ENCODE measurements around the gene GAD1.

The GAD1 gene

DNA sequence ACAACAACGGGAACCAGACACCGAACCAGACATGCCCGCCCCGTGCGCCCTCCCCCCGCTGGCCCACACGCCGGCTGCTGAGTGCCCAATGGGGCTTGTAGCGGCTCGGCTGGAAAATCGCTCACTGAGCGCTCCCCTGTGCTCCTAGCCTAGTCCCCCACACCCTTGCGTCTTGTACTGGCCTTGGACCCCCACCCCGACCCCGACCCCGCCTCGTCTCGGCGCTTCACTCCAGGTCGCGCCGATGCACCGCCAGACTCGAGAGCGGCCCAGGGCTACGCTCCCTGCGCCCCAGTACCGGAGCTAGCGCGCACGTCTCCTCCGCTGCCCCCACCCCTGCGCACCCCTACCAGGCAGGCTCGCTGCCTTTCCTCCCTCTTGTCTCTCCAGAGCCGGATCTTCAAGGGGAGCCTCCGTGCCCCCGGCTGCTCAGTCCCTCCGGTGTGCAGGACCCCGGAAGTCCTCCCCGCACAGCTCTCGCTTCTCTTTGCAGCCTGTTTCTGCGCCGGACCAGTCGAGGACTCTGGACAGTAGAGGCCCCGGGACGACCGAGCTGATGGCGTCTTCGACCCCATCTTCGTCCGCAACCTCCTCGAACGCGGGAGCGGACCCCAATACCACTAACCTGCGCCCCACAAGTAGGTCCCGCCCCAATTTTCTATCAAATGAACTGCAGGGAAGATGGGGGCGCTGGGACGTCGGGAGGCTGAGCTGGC is 1.5 kb downstream of the GAD1 start:
- DNase-seq, result no peak

DNA sequence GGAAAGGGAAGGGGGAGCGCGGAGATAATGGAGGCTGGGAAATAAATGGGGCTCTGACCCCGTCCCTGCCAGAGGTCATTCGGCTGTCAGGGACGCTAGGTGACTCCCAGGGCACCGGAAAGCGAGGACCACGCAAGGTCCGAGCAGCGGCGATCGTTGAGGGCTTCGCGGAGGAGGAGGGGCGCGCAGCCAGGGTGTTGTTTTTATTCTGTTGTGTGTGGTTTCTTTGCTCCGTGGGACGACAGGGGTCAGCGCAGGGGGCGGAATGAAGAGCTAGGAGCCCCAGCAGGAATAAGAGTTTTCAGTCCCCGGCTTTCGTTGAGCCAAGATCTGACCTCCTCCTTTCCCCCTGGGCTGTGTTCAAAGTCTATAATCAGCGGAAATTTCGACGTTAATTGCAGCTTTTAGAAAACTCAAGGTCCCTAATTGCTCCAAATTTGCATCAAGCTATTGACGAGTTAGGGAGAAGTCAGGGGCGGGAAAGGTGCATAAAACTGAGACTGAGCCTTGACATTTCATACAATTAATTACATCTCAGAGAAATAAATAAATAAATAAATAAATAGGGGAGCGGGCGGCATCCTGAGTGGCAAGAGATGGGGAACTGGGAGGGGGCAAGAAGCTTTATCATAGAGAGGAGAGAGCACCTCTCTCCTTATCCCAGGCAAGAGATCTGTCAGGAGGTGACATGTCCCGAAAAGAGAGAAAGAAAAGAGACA is 2.2 kb downstream of the GAD1 start:
- DNase-seq, result no peak

DNA sequence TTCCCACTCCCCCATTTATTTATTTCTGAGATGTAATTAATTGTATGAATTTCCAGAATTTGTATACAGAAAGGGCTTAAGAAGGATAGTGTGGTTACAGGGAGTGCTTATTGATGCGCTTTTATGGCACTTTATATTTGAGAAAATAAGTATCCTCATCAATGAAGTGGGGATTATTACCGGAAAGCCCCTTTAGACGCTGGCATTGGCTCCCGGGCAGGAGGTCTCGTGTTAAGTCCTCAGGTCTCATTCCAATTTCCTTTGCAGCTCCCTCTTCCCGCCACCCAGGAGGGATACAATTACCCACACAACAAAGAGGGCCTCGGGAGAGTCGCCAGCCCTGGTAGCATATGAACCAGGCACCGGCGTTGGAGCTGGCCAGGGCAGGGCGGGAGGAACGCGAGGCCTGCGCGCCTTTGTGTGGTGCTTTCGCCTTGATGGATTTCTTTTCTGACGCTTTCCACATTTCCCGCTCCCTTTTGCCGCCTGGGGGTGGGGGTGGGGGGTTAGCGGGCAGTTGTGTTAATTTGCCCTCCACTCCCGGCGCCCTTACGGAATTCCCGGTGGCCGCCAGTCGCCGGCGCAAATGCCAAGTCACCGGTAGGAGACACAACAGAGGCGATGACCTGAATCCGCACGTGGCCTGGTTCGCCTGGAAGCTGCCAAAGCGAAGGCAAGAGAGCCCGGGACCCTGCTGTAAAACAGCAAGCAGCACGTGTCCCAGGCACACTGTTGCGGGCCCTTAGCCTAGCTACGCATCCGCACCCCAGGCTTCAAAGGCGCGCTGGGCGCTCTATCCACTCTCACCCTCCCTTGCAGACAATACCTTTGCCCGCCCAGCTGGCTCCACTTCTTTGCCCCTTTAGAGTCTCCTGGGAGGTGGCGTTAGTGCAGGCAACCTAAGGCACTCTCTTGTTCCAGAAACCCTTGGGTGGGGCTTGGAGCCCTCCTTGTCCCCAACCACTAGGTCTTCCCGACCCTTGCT is 3.3 kb downstream of the GAD1 start:
- no peak for DNase-seq

DNA sequence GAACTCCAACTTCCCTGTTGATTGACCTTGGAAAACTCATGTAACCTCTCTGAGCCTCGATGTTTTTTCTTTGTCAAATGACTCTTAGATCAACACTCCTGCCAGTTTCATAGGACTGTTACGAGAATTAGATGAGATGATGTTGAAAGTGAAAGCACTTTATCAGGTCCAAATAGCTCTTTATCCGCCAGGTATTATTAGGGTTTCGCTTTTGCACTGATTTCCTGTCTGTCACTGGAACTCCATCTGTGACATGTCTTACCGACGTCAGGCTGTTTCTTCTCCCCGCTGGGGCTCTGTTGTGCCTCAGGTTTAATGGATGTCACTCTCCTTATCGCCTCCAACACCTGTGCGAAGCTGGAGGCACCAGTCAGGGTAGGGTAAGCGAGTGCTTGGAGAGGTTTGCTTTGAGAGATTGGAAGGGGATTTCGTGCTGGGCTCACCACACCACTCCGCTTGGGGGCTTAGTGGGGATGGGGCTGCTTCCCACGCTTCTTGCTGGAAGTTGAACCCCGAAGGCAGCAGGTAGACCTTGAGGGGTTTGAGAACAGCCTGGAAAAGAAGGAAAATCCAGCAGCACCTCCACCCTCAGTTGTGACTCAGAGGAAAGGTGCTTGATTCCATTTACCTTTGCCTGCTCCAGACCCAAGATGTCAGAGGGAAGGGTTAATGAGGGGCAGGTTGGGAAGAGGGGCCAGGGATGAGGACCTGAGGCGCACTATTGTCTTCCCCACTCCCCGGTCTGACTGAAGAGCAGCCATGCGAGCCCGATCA is 4.3 kb downstream of the GAD1 start:
- DNase-seq, result no peak

DNA sequence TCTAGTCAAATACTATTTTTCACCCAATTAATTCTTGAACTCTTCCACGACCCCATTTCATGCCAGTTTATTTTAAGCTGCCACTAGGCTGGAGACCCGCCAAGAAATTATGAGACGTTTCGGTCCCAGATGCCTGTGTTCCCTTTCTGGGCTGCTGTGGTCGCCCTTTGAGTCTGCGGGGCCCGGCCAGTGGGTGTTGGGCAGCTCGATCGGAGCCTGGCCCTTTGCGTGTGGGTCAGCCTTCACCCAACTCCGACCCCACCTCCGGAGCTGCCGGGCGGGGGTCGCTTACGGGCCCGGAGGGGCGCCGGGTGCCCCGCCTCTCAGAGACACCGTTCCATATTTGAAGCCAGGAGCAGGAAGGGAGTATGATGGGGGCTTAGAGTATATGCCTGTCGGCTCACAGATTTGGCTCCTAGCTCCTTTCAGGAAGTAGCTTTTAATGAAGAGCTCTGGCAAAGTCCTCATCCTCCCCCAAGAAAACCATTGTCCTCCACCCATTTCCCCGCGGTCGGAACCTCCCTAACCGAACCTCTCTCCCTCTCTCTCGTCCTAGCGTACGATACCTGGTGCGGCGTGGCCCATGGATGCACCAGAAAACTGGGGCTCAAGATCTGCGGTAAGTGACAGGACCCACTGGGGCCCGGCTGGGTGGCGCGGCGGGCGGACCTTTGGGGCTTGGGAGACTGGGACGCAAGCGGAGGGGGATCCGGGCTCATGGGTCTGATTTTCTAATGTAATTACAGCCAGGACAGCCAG is 5.0 kb downstream of the GAD1 start:
- no peak for DNase-seq

DNA sequence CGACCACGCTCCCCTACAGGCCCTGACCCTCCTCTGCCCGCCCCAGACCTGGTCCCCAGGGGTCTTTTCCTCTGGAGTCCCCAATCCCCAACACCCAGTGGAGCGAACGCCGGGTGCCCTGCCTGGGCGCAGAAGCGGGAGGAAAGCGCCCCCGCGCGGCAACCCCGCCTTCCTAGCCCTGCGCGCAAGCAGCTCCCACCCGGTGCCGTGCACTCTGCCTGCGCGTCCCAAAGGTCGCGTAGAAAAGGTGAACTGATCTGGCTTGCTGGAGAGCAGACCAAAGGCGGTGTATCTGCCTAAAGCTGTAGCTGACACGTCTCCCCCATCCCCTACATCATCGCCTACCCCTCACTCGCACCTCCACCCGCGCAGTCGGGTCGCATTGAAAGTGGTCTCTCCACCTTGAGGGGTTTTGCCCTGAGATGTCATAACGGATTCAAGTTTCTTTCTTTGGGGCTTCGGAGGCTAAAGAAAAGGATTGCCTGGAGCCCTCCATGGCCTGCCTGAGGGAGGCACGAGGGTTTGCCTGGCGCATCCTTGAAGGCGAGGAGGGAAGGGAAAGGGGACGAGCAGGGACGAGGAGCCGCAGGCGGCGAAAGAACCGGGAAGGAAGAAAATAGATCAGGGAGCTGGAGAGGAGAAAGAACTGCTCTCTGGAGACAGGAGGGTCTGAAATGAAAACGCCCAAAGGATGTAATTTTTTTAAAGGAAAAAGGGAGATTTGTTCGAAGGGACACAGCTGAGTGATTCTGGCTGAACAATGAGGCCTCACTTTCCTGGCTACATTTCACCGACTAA is 5.8 kb downstream of the GAD1 start:
- DNase-seq, result no peak

DNA sequence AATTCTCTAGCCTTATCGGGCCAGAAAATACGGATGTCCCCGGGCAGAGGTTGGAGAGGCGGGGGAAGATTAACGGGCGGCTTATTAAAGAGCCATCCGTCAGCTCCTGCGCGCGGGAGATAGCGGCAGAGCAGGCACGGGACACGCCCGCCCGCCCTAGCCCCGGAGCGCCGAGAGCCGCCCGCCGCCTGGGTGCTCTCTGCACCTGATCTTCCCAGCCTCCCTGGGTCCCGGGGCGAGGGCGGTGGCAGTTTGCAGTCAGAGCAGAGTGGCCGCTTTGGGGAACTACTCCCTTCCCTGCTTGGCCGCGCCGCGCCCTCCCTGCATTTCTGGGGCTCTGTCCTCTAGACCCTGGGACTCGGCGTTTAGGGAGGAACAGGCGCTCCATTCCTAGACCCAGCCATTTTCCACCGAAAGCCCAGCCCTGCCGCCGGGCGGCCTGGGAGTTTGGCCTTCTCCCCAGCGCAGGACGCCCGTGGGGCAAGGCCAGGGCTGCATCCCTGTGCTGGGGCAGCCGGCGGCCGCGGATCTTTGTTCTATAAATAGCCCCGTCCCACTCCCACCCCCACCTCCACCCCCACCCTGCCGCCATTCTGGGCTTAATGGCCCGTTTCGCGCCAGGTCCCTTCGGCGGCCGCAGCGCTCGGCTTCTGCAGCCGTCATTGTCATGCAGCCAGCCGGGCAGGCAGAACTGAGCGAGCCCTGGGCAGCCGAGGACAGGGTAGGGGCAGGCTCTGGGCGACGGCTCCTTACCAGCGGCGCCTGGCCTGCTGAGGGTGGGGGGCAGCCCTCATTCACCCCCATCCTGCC is 6.6 kb downstream of the GAD1 start:
- no peak for DNase-seq

DNA sequence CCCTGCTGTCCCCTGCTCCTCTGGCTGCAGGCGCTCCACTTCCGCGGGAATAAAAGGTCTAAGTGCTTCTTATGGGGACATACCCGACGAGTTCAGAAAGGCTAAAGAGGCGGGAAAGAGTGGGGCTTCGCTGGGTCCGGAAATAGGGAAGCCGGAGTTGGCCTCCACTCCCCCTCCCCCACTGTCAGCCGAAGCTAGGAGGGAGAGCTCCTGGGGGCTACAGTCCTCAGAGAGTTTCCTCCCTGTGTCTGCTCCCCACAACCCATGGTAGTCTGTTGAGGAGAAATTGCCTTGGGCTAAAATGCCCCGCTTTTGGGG is 7.2 kb downstream of the GAD1 start:
- no peak for DNase-seq

DNA sequence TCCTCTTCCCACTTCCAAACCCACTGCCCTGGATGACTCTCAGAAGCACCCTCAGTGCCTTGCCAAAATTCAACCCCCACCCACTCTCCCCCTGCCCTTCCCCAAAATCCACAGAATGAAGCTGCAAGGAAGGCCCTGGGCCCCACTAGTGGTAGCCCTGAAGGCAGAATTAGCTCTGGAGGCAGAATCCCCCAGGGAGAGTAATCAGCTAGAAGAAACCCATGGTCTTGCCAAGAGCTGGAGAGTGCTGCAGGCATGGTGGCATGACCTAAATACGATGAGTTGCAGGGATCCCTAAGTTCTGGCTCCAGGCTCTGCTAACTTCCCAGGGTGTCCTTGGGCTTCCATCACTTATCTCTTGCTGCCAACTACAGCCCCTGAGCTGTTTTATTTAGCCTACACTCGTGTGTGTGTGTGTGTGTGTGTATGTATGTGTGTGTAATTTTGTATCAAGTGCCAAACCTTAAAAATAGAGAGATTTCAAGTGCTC is 7.9 kb downstream of the GAD1 start:
- DNase-seq, result no peak

DNA sequence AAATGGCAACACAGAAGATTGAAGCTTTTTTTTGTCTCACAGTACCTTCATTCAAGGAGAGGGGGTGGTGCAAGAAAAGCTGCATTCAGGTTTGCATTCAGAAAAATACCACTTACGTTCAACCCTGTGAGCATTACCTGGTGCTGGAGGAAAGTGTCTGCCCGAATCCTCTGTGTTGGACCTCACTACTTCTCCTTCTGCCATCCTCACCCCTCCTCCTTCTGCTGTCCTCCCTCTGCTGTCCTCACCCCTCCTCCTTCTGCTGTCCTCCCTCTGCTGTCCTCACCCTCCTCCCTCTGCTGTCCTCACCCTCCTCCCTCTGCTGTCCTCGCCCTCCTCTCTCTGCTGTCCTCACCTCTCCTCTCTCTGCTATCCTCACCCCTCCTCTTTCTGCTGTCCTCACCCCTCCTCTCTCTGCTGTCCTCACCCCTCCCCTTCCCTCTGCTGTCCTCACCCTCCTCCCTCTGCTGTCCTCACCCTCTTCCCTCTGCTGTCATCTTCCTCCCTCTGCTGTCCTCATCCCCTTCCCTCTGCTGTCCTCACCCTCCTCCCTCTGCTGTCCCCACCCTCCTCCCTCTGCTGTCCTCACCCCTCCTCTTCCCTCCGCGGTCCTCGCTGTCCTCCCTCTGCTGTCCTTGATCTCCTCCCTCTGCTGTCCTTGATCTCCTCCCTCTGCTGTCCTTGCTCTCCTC is 11.3 kb downstream of the GAD1 start:
- no peak for DNase-seq

DNA sequence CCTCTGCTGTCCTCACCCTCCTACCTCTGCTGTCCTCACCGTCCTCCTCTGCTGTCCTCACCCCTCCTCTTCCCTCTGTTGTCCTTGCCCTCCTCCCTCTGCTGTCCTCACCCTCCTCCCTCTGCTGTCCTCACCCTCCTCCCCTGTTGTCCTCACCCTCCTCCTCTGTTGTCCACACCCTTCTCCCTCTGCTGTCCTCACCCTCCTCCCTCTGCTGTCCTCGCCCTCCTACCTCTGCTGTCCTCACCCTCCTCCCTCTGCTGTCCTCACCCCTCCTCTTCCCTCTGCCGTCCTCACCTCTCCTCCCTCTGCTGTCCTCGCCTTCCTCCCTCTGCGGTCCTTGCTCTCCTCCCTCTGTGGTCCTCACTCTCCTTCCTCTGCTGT is 11.8 kb downstream of the GAD1 start:
- no peak for DNase-seq

DNA sequence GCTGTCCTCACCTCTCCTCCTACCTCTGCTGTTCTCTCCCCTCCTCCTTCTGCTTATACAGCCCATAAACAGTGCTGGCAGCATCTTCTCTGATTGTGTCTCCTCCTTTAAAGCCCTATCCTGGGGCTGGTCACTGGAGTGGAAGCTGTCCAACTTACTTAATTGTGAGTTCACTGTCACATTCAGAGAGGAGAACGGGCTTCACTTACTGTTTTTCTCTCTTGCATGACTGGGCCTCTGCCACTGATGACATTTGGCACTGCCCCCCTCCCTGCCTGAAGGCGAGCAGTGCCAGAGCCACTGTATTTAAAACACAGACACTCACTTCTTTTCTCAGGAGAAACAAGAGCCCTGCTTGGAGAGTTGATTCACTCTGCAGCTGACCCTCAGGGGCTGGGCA is 12.3 kb downstream of the GAD1 start:
- no peak for DNase-seq

DNA sequence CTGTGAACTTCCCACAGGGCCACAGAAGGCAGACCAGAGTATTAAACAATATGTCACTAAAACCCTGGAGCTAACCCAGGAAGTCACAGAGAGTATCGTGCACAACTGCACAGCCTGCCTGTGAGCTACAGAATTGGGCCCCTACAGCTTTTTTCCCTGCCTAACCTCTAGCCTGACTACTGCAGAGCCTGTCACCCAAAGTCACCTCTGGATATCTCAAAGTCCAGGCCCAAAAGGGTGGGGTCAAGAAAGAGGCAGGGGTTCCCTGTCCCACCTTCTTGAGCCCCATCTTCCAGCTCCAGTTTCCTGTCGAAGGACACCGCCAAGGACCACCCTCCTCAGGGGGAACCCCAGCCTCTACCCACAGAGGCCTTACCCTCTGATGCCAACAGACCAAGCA is 13.5 kb downstream of the GAD1 start:
- DNase-seq, result no peak

DNA sequence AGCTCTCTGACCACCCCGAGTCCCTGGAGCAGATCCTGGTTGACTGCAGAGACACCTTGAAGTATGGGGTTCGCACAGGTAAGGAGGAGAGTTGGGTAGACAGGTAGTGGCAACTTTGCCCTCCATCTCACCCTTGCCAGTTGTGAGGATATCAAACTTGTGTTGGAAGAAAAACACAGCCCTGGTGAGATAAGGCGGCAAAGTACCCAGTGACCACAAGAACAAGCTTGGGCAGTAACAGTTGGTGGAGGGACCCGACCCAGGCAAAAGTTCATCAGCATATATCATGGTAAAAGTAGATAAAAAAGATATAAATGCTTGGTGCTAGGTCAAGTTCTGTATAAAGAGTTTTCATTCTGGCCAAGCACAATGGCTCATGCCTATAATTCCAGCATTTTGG is 14.4 kb downstream of the GAD1 start:
- DNase-seq, result no peak

DNA sequence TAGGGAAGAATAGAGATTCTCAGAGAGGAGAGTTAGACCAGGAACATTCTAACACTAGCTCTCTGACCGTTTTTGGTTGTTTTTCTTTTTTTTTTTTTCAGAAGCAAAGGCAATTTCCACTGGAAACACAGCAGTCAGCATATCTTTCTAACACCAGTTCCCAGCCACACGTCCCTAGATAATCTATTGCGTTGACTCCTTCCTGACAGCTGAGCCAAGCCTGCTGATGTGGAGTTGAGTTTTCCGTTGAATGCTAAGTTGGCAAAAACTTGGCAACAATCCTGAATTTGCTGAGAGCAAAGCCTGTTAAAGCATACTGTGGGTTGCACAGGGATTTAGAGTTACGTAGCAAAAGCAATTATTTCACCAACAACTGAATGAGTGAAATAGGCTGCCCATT is 19.3 kb downstream of the GAD1 start:
- no peak for DNase-seq

DNA sequence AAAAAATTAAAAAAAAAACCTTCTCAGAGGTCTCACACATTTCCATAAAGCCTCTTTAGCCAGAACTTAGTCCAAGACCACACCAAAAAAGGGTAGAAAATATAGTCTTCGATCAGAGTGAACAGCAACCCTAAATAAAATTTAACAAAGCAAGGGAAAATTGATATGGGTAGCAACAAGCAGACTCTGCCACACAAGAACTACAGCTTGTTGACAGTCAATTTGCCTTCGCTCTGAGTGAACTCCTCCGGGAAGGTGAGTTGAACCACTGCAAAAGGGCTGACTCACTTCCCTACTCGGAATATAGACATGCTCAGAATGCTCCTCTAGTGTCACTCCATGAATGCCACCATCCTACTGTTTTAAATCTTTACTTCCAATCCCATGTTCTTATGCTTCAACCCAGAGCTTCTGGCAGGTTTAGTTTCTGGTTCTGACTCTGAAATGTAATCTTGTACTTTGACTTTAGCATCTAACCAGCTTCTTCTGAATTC is 24.1 kb downstream of the GAD1 start:
- no peak for DNase-seq

DNA sequence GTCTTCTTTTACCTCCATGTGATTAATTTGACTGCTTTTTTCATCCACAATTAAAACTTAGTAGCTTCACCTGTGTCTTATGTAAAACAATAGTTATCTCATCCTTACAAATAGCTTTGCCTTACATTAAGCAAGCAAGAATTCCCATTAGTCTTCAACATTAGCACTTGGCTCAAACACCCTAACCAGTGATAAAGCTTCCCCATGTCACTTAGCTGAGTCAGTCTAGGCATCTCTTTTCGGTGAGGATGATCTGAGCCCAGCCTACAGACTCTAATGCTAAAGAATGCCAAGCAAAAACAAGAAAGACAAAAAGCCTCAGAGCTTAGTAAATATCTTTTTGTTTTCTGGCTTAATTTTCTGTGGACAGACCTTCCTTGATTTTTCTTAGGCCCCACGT is 26.1 kb downstream of the GAD1 start:
- DNase-seq, result no peak

DNA sequence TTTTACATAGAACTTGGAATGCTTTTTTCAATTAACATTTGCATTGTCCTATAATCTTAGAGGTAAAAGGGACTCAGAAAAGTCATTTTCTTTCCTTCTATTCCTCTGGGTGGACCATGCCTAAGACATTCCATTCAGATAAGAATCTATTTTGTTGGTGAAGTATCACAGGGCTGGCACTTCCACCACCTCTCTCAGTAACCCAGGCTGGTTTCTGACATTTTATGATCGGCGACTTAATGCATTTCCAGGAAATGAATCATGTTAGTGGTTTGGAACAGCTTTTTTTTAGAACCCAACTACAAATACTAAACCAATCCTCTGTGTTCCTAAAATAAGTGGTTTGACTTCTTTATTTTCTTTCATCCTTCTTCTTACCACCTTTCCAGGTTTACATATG is 27.0 kb downstream of the GAD1 start:
- no peak for DNase-seq

DNA sequence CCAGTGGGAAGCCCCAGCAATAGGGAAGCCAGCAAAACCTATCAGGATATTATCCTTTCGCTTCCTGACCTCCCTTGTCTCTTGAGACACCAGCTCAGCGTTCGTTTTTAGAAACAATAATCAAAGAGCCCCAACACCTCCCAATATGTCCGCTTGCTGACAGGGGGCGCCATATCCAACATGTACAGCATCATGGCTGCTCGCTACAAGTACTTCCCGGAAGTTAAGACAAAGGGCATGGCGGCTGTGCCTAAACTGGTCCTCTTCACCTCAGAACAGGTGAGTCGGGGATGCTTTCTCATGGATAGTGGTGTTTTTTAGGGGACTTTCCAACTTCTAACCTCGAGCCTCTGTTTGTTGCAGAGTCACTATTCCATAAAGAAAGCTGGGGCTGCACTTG is 28.7 kb downstream of the GAD1 start:
- DNase-seq, result no peak
